HL-60 (cell line): Measurements from ENCODE around the gene MUL1.

ENCODE experiments used
- DNase-seq, 2 experiments: peaks; one replicate each; pipeline ENCODE4 v3.0.0-alpha.2; 2010 to 2020; ENCODE audit warnings: low read depth in 1 of 2, low spot score in 1 of 2
- H3K27ac ChIP-seq: fragments of 250-450 bp; sonication (Bioruptor Pico); replicated peaks from 2 replicates; pipeline ENCODE4 v1.5.1; 2020; ENCODE audit warnings: mild to moderate bottlenecking, moderate library complexity
- H3K27me3 ChIP-seq: fragments of 250-450 bp; sonication (Bioruptor Pico); 2 replicates; pipeline ENCODE4 v1.5.1; 2021; ENCODE audit warnings: mild to moderate bottlenecking, moderate library complexity; ENCODE audit not compliant: insufficient read depth, poor library complexity, severe bottlenecking
- H3K4me3 ChIP-seq: replicated peaks from 2 replicates; pipeline ENCODE4 v1.5.1; 2011; ENCODE audit warnings: mild to moderate bottlenecking, control low read depth, low read length; ENCODE audit not compliant: insufficient read depth
- GABPA ChIP-seq: IDR thresholded peaks from 2 replicates; pipeline ENCODE4 v1.6.1; 2012; ENCODE audit warnings: low read depth
- POLR2AphosphoS5 ChIP-seq: IDR thresholded peaks from 2 replicates; pipeline ENCODE4 v1.6.1; 2012; ENCODE audit warnings: low read depth
- SPI1 ChIP-seq: IDR thresholded peaks from 2 replicates; pipeline ENCODE4 v1.6.1; 2012; ENCODE audit warnings: low read depth, mild to moderate bottlenecking, borderline replicate concordance
- TF ChIP-seq, protein P1 (sequence below): IDR thresholded peaks from one replicate; pipeline ENCODE4 v1.5.1; 2011; ENCODE audit warnings: low read length, control low read depth, inconsistent platforms; ENCODE audit not compliant: insufficient read depth
- TF ChIP-seq, protein P2 (sequence below): IDR thresholded peaks from 2 replicates; pipeline ENCODE4 v1.6.1; 2012; ENCODE audit warnings: low read depth; ENCODE audit not compliant: insufficient replicate concordance

The MUL1 gene

DNA sequence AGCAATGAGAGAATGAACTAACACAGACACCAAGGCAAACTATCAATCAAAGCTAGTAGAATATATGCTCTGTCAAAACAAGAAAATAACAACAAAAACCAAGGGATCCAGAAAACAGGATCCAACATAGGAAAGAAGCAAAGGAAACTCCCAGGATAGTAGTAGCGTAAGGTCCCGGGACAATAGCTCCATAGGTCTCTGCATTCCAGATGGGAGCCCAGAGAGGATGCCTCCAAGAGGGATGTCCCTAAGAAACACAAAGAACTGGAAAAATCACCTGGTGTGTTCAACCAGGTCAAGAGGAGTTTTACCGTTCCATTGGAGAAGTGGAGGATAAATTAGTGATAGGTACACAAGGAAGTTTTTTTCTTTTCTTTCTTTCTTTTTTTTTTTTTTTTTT, 38.7 kb upstream of the MUL1 start:
- TF ChIP-seq, protein P1, sequence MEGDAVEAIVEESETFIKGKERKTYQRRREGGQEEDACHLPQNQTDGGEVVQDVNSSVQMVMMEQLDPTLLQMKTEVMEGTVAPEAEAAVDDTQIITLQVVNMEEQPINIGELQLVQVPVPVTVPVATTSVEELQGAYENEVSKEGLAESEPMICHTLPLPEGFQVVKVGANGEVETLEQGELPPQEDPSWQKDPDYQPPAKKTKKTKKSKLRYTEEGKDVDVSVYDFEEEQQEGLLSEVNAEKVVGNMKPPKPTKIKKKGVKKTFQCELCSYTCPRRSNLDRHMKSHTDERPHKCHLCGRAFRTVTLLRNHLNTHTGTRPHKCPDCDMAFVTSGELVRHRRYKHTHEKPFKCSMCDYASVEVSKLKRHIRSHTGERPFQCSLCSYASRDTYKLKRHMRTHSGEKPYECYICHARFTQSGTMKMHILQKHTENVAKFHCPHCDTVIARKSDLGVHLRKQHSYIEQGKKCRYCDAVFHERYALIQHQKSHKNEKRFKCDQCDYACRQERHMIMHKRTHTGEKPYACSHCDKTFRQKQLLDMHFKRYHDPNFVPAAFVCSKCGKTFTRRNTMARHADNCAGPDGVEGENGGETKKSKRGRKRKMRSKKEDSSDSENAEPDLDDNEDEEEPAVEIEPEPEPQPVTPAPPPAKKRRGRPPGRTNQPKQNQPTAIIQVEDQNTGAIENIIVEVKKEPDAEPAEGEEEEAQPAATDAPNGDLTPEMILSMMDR, result no peak
- TF ChIP-seq, protein P2, sequence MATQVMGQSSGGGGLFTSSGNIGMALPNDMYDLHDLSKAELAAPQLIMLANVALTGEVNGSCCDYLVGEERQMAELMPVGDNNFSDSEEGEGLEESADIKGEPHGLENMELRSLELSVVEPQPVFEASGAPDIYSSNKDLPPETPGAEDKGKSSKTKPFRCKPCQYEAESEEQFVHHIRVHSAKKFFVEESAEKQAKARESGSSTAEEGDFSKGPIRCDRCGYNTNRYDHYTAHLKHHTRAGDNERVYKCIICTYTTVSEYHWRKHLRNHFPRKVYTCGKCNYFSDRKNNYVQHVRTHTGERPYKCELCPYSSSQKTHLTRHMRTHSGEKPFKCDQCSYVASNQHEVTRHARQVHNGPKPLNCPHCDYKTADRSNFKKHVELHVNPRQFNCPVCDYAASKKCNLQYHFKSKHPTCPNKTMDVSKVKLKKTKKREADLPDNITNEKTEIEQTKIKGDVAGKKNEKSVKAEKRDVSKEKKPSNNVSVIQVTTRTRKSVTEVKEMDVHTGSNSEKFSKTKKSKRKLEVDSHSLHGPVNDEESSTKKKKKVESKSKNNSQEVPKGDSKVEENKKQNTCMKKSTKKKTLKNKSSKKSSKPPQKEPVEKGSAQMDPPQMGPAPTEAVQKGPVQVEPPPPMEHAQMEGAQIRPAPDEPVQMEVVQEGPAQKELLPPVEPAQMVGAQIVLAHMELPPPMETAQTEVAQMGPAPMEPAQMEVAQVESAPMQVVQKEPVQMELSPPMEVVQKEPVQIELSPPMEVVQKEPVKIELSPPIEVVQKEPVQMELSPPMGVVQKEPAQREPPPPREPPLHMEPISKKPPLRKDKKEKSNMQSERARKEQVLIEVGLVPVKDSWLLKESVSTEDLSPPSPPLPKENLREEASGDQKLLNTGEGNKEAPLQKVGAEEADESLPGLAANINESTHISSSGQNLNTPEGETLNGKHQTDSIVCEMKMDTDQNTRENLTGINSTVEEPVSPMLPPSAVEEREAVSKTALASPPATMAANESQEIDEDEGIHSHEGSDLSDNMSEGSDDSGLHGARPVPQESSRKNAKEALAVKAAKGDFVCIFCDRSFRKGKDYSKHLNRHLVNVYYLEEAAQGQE, result no peak
- TF ChIP-seq GABPA, result no peak
- TF ChIP-seq SPI1, result no peak
- TF ChIP-seq POLR2AphosphoS5, result no peak
- no peak overlapping the region for H3K27ac ChIP-seq
- peaks cover 18% of the 10 kb centered on the region for H3K27me3 ChIP-seq
- no peak for DNase-seq
- H3K4me3 ChIP-seq, result no peak overlapping the region

DNA sequence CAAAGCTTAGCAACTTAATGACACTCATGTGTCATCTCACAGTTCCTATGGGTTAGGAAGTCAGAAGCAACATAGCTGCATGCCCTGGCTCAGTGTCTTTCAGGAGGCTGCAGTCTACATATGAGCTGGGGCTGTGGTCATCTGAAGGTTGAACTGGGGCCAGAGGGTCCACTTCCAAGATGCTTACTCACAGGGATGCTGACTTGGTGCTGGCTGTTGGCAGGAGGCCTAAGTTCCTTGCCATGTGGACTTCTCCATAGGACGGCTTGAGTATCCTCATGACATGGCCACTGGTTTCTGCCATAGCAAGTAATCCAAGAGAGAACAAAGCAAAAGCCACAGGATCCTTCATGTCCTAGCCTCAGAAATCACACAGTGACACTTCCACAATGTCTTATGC, 32.3 kb upstream of the MUL1 start:
- no peak for DNase-seq
- Histone ChIP-seq H3K4me3 (no peak overlapping the region), H3K27me3 (peaks cover 13% of the 10 kb centered on the region), H3K27ac (no peak overlapping the region)
- TF ChIP-seq, protein P2, result no peak
- TF ChIP-seq SPI1 (no peak), GABPA (no peak), POLR2AphosphoS5 (no peak)
- TF ChIP-seq, protein P1, result no peak

DNA sequence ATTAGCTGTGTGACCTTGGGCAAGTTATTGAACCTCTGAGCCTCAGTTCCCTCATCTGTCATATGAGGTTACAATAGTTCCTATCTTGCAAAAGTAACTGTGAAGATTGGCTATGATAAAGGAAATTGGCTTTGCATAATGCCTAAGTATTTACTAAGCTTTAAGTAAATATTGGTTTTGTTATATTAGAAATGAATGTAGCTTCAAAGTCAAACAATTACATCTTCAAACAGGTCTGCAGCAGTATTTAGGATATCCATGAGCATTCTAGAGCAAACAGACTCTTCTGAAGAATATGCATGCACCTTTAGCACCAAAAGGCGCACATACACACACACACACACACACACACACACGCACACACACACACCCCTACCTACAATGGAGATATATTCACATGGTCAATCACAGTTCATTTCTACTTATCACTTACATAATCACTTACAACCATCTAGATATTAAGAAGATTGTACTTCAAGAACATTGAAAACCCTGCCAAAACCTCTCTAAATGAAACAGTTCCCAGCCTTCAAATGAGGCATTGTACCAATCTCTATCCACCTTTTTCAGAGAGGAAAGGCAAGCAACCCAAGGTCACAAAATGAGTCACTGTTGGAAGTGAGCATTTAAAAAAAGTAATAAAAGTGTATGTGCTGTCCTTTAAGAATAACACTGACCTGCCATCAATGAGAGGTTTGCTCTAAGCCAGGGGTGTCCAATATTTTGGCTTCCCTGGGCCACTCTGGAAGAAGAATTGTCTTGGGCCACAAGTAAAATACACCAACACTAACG, 31.0 kb upstream of the MUL1 start:
- no peak overlapping the region for H3K27ac ChIP-seq
- TF ChIP-seq POLR2AphosphoS5, result no peak
- TF ChIP-seq, protein P2, result no peak
- TF ChIP-seq GABPA, result no peak
- TF ChIP-seq, protein P1, result no peak
- no peak for TF ChIP-seq SPI1
- H3K27me3 ChIP-seq, result peaks cover 11% of the 10 kb centered on the region
- no peak for DNase-seq
- H3K4me3 ChIP-seq, result no peak overlapping the region
